ENCODE data around the gene CAMTA1. TPM values are rescaled to one million over a fixed set of nuclear protein-coding genes. Genes with fewer than 3 reads are reported as not detected.

Gene CAMTA1
- total RNA-seq, 1 donor from 2014 or later: 99.0 TPM

- no peaks in the 10 kb centered on the region for H3K4me1 Mint-ChIP-seq (ENCODE audit: low read depth)
Observed at GRCh38 chr1:7360526-7360925, 575.3 kb downstream of the CAMTA1 start.

GRCh38 chr1:7362947-7363346, 577.7 kb downstream of the CAMTA1 start:
- H3K27ac Mint-ChIP-seq: no peak overlapping the region
- H3K4me1 Mint-ChIP-seq (ENCODE audit: low read depth): no peaks in the 10 kb centered on the region
- no peaks in the 10 kb centered on the region for H3K9me3 Mint-ChIP-seq (ENCODE audit: low read depth)
- peaks cover 7% of the 10 kb centered on the region for H3K27me3 Mint-ChIP-seq
- H3K4me3 Mint-ChIP-seq (ENCODE audit: low read depth): no peak overlapping the region
- no peak for DNase-seq (ENCODE audit: low spot score, unreplicated experiment)
- H3K36me3 Mint-ChIP-seq (ENCODE audit: insufficient read depth): no peaks in the 10 kb centered on the region
- no peak for TF ChIP-seq CTCF (IDR thresholded peaks at IDR 0.05; ENCODE audit: unreplicated experiment)

More at GRCh38 chr1:7360526-7360925, 575.3 kb downstream of the CAMTA1 start:
- no peaks in the 10 kb centered on the region for H3K36me3 Mint-ChIP-seq (ENCODE audit: insufficient read depth)
- no peak for TF ChIP-seq CTCF (IDR thresholded peaks at IDR 0.05; ENCODE audit: unreplicated experiment)
- no peak overlapping the region for H3K4me3 Mint-ChIP-seq (ENCODE audit: low read depth)
- no peak overlapping the region for H3K27ac Mint-ChIP-seq
- no peaks in the 10 kb centered on the region for H3K9me3 Mint-ChIP-seq (ENCODE audit: low read depth)
- H3K27me3 Mint-ChIP-seq: peaks cover 7% of the 10 kb centered on the region
- DNase-seq (ENCODE audit: low spot score, unreplicated experiment): no peak

GRCh38 chr1:7363450-7363849, 578.2 kb downstream of the CAMTA1 start:
- no peaks in the 10 kb centered on the region for H3K4me1 Mint-ChIP-seq (ENCODE audit: low read depth)
- peaks cover 7% of the 10 kb centered on the region for H3K27me3 Mint-ChIP-seq
- no peak for DNase-seq (ENCODE audit: low spot score, unreplicated experiment)
- no peaks in the 10 kb centered on the region for H3K9me3 Mint-ChIP-seq (ENCODE audit: low read depth)
- H3K27ac Mint-ChIP-seq: no peak overlapping the region
- no peak for TF ChIP-seq CTCF (IDR thresholded peaks at IDR 0.05; ENCODE audit: unreplicated experiment)
- no peak overlapping the region for H3K4me3 Mint-ChIP-seq (ENCODE audit: low read depth)
- no peaks in the 10 kb centered on the region for H3K36me3 Mint-ChIP-seq (ENCODE audit: insufficient read depth)

DNA sequence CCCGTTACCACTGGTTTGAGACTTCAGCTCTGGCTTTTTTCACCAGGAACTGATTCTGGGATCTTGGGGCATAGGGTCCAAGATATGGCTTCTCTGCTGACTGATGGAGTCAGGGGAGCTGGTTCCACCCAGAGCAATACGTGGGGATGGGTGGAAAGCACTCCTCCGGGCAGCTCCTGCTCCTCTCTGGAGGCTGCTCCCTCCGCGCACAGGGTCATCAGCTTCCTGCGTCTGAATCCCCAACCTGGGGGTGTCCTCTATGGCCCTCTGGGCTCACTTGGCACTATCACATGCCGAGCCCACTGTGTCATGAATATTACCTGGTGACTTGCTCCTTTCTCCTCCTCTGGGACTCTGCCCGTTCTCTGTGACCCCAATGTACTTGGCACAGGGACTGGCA, 580.5 kb downstream of the CAMTA1 start:
- H3K4me1 Mint-ChIP-seq (ENCODE audit: low read depth): no peaks in the 10 kb centered on the region
- no peak overlapping the region for H3K4me3 Mint-ChIP-seq (ENCODE audit: low read depth)
- no peak for DNase-seq (ENCODE audit: low spot score, unreplicated experiment)
- H3K27me3 Mint-ChIP-seq: peaks cover 4% of the 10 kb centered on the region
- no peaks in the 10 kb centered on the region for H3K9me3 Mint-ChIP-seq (ENCODE audit: low read depth)
- H3K27ac Mint-ChIP-seq: no peak overlapping the region
- no peak for TF ChIP-seq CTCF (IDR thresholded peaks at IDR 0.05; ENCODE audit: unreplicated experiment)
- H3K36me3 Mint-ChIP-seq (ENCODE audit: insufficient read depth): no peaks in the 10 kb centered on the region

GRCh38 chr1:7366286-7366954, 581.2 kb downstream of the CAMTA1 start:
- Mint-ChIP-seq H3K27ac (no peak overlapping the region), H3K4me1 (ENCODE audit: low read depth) (no peaks in the 10 kb centered on the region), H3K36me3 (ENCODE audit: insufficient read depth) (no peaks in the 10 kb centered on the region), H3K9me3 (ENCODE audit: low read depth) (no peaks in the 10 kb centered on the region), H3K4me3 (ENCODE audit: low read depth) (no peak overlapping the region), H3K27me3 (peaks cover 4% of the 10 kb centered on the region)
- TF ChIP-seq CTCF (IDR thresholded peaks at IDR 0.05; ENCODE audit: unreplicated experiment): no peak
- no peak for DNase-seq (ENCODE audit: low spot score, unreplicated experiment)

Data from progenitor cell of endocrine pancreas (in vitro differentiated cells).